Thyroid gland (tissue), 4 donors: ENCODE results near the gene ANKDD1B.

Experiments used
- CTCF ChIP-seq, 6 experiments: fragments of 200-600 bp in 3 of 6; fragments of 450-650 bp in 3 of 6; sonication (generic) in 3 of 6; IDR thresholded peaks; one replicate each; pipeline ENCODE4 v1.5.1; 2016 to 2019; ENCODE audit warnings: antibody characterized with exemption in 6 of 6, mild to moderate bottlenecking in 2 of 6, inconsistent platforms in 1 of 6, moderate library complexity in 1 of 6
- POLR2A ChIP-seq, 2 donors: fragments of 450-650 bp; IDR thresholded peaks; one replicate each; pipeline ENCODE4 v1.6.1; 2017; ENCODE audit warnings: antibody characterized with exemption in 2 of 2, mild to moderate bottlenecking in 2 of 2, moderate library complexity in 1 of 2

- TF ChIP-seq CTCF (IDR thresholded peaks at IDR 0.05) (no peak), POLR2A (IDR thresholded peaks at IDR 0.05) (no peak)
Measured at GRCh38 chr5:75640395-75640794, 29.1 kb downstream of the ANKDD1B start.
